Nephron progenitor cell (in vitro differentiated cells): Measurements from ENCODE around the gene LSS.

Experiments used
- DNase-seq: peaks from one replicate; pipeline ENCODE4 v3.0.0; 2021
- H3K27ac Mint-ChIP-seq: 2 replicates; pipeline ENCODE4 v1.8.0; 2021; ENCODE audit warnings: mild to moderate bottlenecking, moderate library complexity, mixed read lengths
- H3K27me3 Mint-ChIP-seq: 2 replicates; pipeline ENCODE4 v1.8.0; 2021; ENCODE audit warnings: mild to moderate bottlenecking, low read depth, mixed read lengths; ENCODE audit not compliant: poor library complexity
- H3K36me3 Mint-ChIP-seq: 2 replicates; pipeline ENCODE4 v1.8.0; 2021; ENCODE audit warnings: low read depth, mixed read lengths
- H3K4me1 Mint-ChIP-seq: 2 replicates; pipeline ENCODE4 v1.8.0; 2021; ENCODE audit warnings: mixed read lengths
- H3K4me3 Mint-ChIP-seq: 2 replicates; pipeline ENCODE4 v1.8.0; 2021; ENCODE audit warnings: mild to moderate bottlenecking, moderate library complexity, mixed read lengths
- H3K9me3 Mint-ChIP-seq: 2 replicates; pipeline ENCODE4 v1.8.0; 2021; ENCODE audit warnings: mild to moderate bottlenecking, moderate library complexity, mixed read lengths
- CTCF ChIP-seq: fragments of 200-600 bp; sonication (generic); IDR thresholded peaks from 2 replicates; pipeline ENCODE4 v1.5.0; 2021; ENCODE audit warnings: antibody characterized with exemption

The LSS gene

GRCh38 chr21:46188226-46189212 is 40.1 kb downstream of the LSS start:
- peak overlapping the region; percentile 51 for H3K4me3 Mint-ChIP-seq
- no peaks in the 10 kb centered on the region for H3K9me3 Mint-ChIP-seq
- H3K36me3 Mint-ChIP-seq: peaks cover 29% of the 10 kb centered on the region
- no peak for DNase-seq
- peak overlapping the region; percentile 79 for H3K27ac Mint-ChIP-seq
- TF ChIP-seq CTCF: no peak
- peaks cover 66% of the 10 kb centered on the region for H3K4me1 Mint-ChIP-seq
- no peaks in the 10 kb centered on the region for H3K27me3 Mint-ChIP-seq

GRCh38 chr21:46187814-46188213 is 40.8 kb downstream of the LSS start:
- peak overlapping the region; percentile 51 for H3K4me3 Mint-ChIP-seq
- no peak for TF ChIP-seq CTCF
- peaks cover 66% of the 10 kb centered on the region for H3K4me1 Mint-ChIP-seq
- peak overlapping the region; percentile 79 for H3K27ac Mint-ChIP-seq
- H3K27me3 Mint-ChIP-seq: no peaks in the 10 kb centered on the region
- peaks cover 25% of the 10 kb centered on the region for H3K36me3 Mint-ChIP-seq
- no peaks in the 10 kb centered on the region for H3K9me3 Mint-ChIP-seq
- no peak for DNase-seq

GRCh38 chr21:46187261-46187660 is 41.3 kb downstream of the LSS start:
- TF ChIP-seq CTCF: no peak
- Mint-ChIP-seq H3K27me3 (no peaks in the 10 kb centered on the region), H3K27ac (peak overlapping the region; percentile 61), H3K9me3 (no peaks in the 10 kb centered on the region), H3K4me3 (peak overlapping the region; percentile 20), H3K36me3 (peaks cover 25% of the 10 kb centered on the region), H3K4me1 (peaks cover 66% of the 10 kb centered on the region)
- no peak for DNase-seq

- no peak for TF ChIP-seq CTCF
- H3K36me3 Mint-ChIP-seq: peaks cover 16% of the 10 kb centered on the region
- H3K27ac Mint-ChIP-seq: peak overlapping the region; percentile 69
- DNase-seq: no peak
- H3K9me3 Mint-ChIP-seq: no peaks in the 10 kb centered on the region
- no peaks in the 10 kb centered on the region for H3K27me3 Mint-ChIP-seq
- peak overlapping the region; percentile 88 for H3K4me3 Mint-ChIP-seq
- peaks cover 56% of the 10 kb centered on the region for H3K4me1 Mint-ChIP-seq
These were observed 42.9 kb downstream of the LSS start for GRCh38 chr21:46185716-46186115.

GRCh38 chr21:46184625-46185555 is 43.7 kb downstream of the LSS start:
- peak overlapping the region; percentile 96 for H3K27ac Mint-ChIP-seq
- peak; percentile 83 for DNase-seq
- peak overlapping the region; percentile 88 for H3K4me3 Mint-ChIP-seq
- peaks cover 20% of the 10 kb centered on the region for H3K36me3 Mint-ChIP-seq
- no peaks in the 10 kb centered on the region for H3K27me3 Mint-ChIP-seq
- H3K4me1 Mint-ChIP-seq: peaks cover 52% of the 10 kb centered on the region
- no peak for TF ChIP-seq CTCF
- H3K9me3 Mint-ChIP-seq: no peaks in the 10 kb centered on the region
